NB4 (cell line): Measurements from ENCODE around the gene HIRA.

Source experiments
- DNase-seq: peaks from one replicate; pipeline ENCODE4 v3.0.0; 2010; ENCODE audit warnings: low read depth
- H3K4me3 ChIP-seq: one replicate; pipeline ENCODE4 v1.5.1; 2011; ENCODE audit warnings: mild to moderate bottlenecking, low read depth, low read length, moderate library complexity
- CTCF ChIP-seq: IDR thresholded peaks from one replicate; pipeline ENCODE4 v1.5.1; 2012; ENCODE audit warnings: low read depth, low read length
- MAX ChIP-seq: IDR thresholded peaks from 2 replicates; pipeline ENCODE4 v1.6.1; 2011; ENCODE audit warnings: low read depth, low read length
- MYC ChIP-seq: IDR thresholded peaks from 2 replicates; pipeline ENCODE4 v1.6.1; 2011; ENCODE audit warnings: low read depth, low read length
- POLR2A ChIP-seq: IDR thresholded peaks from 2 replicates; pipeline ENCODE4 v1.6.1; 2011; ENCODE audit warnings: mild to moderate bottlenecking; ENCODE audit not compliant: insufficient read length; ENCODE audit errors: extremely low read depth

Gene HIRA

GRCh38 chr22:19303785-19304184, 127.7 kb downstream of the HIRA start:
- TF ChIP-seq MYC (no peak), MAX (no peak), POLR2A (no peak), CTCF (no peak)
- no peak for DNase-seq
- H3K4me3 ChIP-seq = no peak overlapping the region

- DNase-seq = no peak
Observed at GRCh38 chr22:19295733-19296132, 135.8 kb downstream of the HIRA start.

GRCh38 chr22:19292458-19293230, 138.9 kb downstream of the HIRA start:
- peak overlapping the region; percentile 71 for H3K4me3 ChIP-seq
- TF ChIP-seq CTCF = no peak
- no peak for TF ChIP-seq MAX
- peak; percentile 28 for DNase-seq

More at GRCh38 chr22:19295733-19296132, 135.8 kb downstream of the HIRA start:
- no peak overlapping the region for H3K4me3 ChIP-seq
- no peak for TF ChIP-seq POLR2A
- no peak for TF ChIP-seq CTCF
- TF ChIP-seq MAX = no peak
- no peak for TF ChIP-seq MYC

GRCh38 chr22:19291580-19292457, 139.7 kb downstream of the HIRA start, which contains the start of gene CLTCL1:
TSS of gene CLTCL1 (minus strand) at chr22:19291719. CDS start at chr22:19291641, 78 bp downstream.
- peak; percentile 80 for DNase-seq
- TF ChIP-seq POLR2A = peak; percentile 16
- TF ChIP-seq MYC = no peak; the same call in 1 of the 2 replicates
- peak within 1 kb of the TSS; percentile 71 for H3K4me3 ChIP-seq

- TF ChIP-seq MAX (no peak), POLR2A (no peak), CTCF (no peak), MYC (no peak)
- peak overlapping the region; percentile 70 for H3K4me3 ChIP-seq
- DNase-seq = peak; percentile 62
Observed at GRCh38 chr22:19291218-19291579, 140.3 kb downstream of the HIRA start.
